ENCODE measurements around the gene SPESP1. TPM values are rescaled to one million over a fixed set of nuclear protein-coding genes. Genes with fewer than 3 reads are reported as not detected.

Gene SPESP1
- total and polyA plus RNA-seq, 2 of the 8 experiments (the other 6 are each of a cell fraction or from before 2014, with no cell fraction given), result not detected

- no peak for TF ChIP-seq BACH1 (IDR thresholded peaks at IDR 0.05; ENCODE audit: low read length)
- TF ChIP-seq GABPA (IDR thresholded peaks at IDR 0.05; ENCODE audit: borderline replicate concordance, insufficient read depth, low read length), result no peak
- TF ChIP-seq RAD21 (IDR thresholded peaks at IDR 0.05 in 1 of 2, conservative IDR thresholded peaks at IDR 0.05 in 1 of 2; ENCODE audit: low read depth in 2 of 2, low read length in 2 of 2), result no peak
- no peak for TF ChIP-seq GTF2F1 (IDR thresholded peaks at IDR 0.05; ENCODE audit: borderline replicate concordance, low read depth, low read length)
- TF ChIP-seq RNF2 (IDR thresholded peaks at IDR 0.05; ENCODE audit: borderline replicate concordance, low read depth, low read length, missing control alignments, poor library complexity, severe bottlenecking), result no peak
These were observed 53.7 kb downstream of the SPESP1 start (continued) for GRCh38 chr15:68983961-68984481.
